H1 (cell line): ENCODE data around the gene RWDD1. TPM values are rescaled to one million over a fixed set of nuclear protein-coding genes. Genes with fewer than 3 reads are reported as not detected.

ENCODE experiments used
- CTCF ChIA-PET: fragments of 300-600 bp; sonication (Branson Sonifier 250); formaldehyde crosslinking; loops from one replicate; lab custom pipeline; 2021; ENCODE audit not compliant: partially characterized antibody; lab: Charles Lee
- POLR2A ChIA-PET: fragments of 300-600 bp; sonication (Branson Sonifier 250); formaldehyde crosslinking; loops from one replicate; lab custom pipeline; 2021; ENCODE audit warnings: inconsistent platforms; ENCODE audit not compliant: partially characterized antibody; lab: Charles Lee
- DNase-seq, 2 experiments: peaks; one replicate each; pipeline versions ENCODE4 v3.0.0 to v3.0.0-alpha.2; 2010 to 2022; ENCODE audit warnings: low spot score in 2 of 2, low read depth in 1 of 2, mixed read lengths in 1 of 2
- FAIRE-seq: peaks from 2 replicates; lab custom pipeline; 2011; peaks lifted over from hg19 to GRCh38; lab: Jason Lieb, UNC
- H2AFZ ChIP-seq: 2 replicates; pipeline ENCODE4 v1.8.1; 2012; ENCODE audit warnings: low read length, inconsistent platforms
- H2AK5ac ChIP-seq: 2 replicates; pipeline ENCODE4 v1.6.1; 2013; ENCODE audit warnings: low read depth, low read length
- H2BK120ac ChIP-seq: replicated peaks from 2 replicates; pipeline ENCODE3; 2013; ENCODE audit warnings: low read depth, low read length, inconsistent platforms
- H2BK12ac ChIP-seq: 2 replicates; pipeline ENCODE4 v1.6.1; 2013; ENCODE audit warnings: low read depth, low read length
- H2BK15ac ChIP-seq: 2 replicates; pipeline ENCODE4 v1.6.1; 2013; ENCODE audit warnings: low read length
- H2BK20ac ChIP-seq: 2 replicates; pipeline ENCODE4 v1.6.1; 2013; ENCODE audit warnings: low read length
- H2BK5ac ChIP-seq: 2 replicates; pipeline ENCODE4 v1.6.1; 2013; ENCODE audit warnings: low read depth, low read length
- H3K14ac ChIP-seq: 2 replicates; pipeline ENCODE4 v1.6.1; 2013; ENCODE audit warnings: inconsistent platforms; ENCODE audit not compliant: insufficient read length
- H3K18ac ChIP-seq: 2 replicates; pipeline ENCODE4 v1.6.1; 2013; ENCODE audit warnings: low read length; ENCODE audit errors: extremely low read depth
- H3K23ac ChIP-seq: 2 replicates; pipeline ENCODE4 v1.6.1; 2013; ENCODE audit warnings: inconsistent platforms; ENCODE audit not compliant: insufficient read length
- H3K23me2 ChIP-seq: 2 replicates; pipeline ENCODE4 v1.6.1; 2013; ENCODE audit warnings: low read depth, low read length
- H3K27ac ChIP-seq: 2 replicates; pipeline ENCODE4 v1.6.1; 2011; ENCODE audit warnings: low read depth, low read length, inconsistent platforms
- H3K27me3 ChIP-seq, 4 experiments: replicated peaks in 1 of 4; 1 replicate in 1 of 4; 2 replicates in 3 of 4; pipeline versions ENCODE4 v1.6.1 to v1.8.1; 2011 to 2013; ENCODE audit warnings: low read length in 3 of 4, mild to moderate bottlenecking in 3 of 4, inconsistent platforms in 2 of 4, mixed read lengths in 2 of 4, moderate library complexity in 1 of 4; ENCODE audit not compliant: control insufficient read depth in 3 of 4, insufficient read depth in 3 of 4; ENCODE audit errors: extremely low read depth in 1 of 4
- H3K36me3 ChIP-seq, 4 experiments: 2 replicates each; pipeline versions ENCODE4 v1.6.1 to v1.8.1; 2011 to 2013; ENCODE audit warnings: mild to moderate bottlenecking in 4 of 4, low read length in 3 of 4, moderate library complexity in 2 of 4, control low read depth in 1 of 4, inconsistent platforms in 1 of 4; ENCODE audit not compliant: insufficient read depth in 4 of 4, control insufficient read depth in 2 of 4
- H3K4ac ChIP-seq: replicated peaks from 2 replicates; pipeline ENCODE3; 2013; ENCODE audit warnings: low read length, low read depth, mixed read lengths, inconsistent platforms; ENCODE audit not compliant: insufficient read length
- H3K4me1 ChIP-seq, 4 experiments: replicated peaks in 1 of 4; 1 replicate in 1 of 4; 2 replicates in 3 of 4; pipeline versions ENCODE4 v1.6.1 to v1.8.1; 2011 to 2013; ENCODE audit warnings: low read length in 3 of 4, inconsistent platforms in 2 of 4, mixed read lengths in 1 of 4; ENCODE audit not compliant: insufficient read depth in 4 of 4, control insufficient read depth in 3 of 4
- H3K4me2 ChIP-seq, 2 experiments: 2 replicates each; pipeline versions ENCODE4 v1.6.1 to v1.8.1; 2011 to 2013; ENCODE audit warnings: low read depth in 2 of 2, low read length in 2 of 2, control low read depth in 1 of 2, inconsistent platforms in 1 of 2, mild to moderate bottlenecking in 1 of 2; ENCODE audit not compliant: insufficient read depth in 1 of 2
- H3K4me3 ChIP-seq, 4 experiments: fragments of 200-600, 300-600 bp in 1 of 4; sonication (generic), shearing (Covaris generic), sonication (Bioruptor Twin) in 1 of 4; 2 replicates each; pipeline versions ENCODE4 v1.5.1 to v1.8.1; 2011 to 2016; ENCODE audit warnings: low read length in 4 of 4, low read depth in 3 of 4, control low read depth in 2 of 4, inconsistent platforms in 2 of 4, mild to moderate bottlenecking in 2 of 4, mixed read lengths in 1 of 4, moderate library complexity in 1 of 4; ENCODE audit not compliant: insufficient read depth in 2 of 4; ENCODE audit errors: extremely low read depth in 1 of 4
- H3K56ac ChIP-seq: replicated peaks from 2 replicates; pipeline ENCODE3; 2013; ENCODE audit warnings: low read depth, mild to moderate bottlenecking, mixed read lengths, low read length, inconsistent platforms; ENCODE audit not compliant: insufficient read length
- H3K79me1 ChIP-seq: 2 replicates; pipeline ENCODE4 v1.6.1; 2013; ENCODE audit warnings: low read depth, low read length, control low read depth
- H3K79me2 ChIP-seq, 2 experiments: 2 replicates each; pipeline versions ENCODE4 v1.6.1 to v1.8.1; 2012 to 2013; ENCODE audit warnings: low read length in 2 of 2, mild to moderate bottlenecking in 2 of 2, inconsistent platforms in 1 of 2; ENCODE audit not compliant: insufficient read depth in 2 of 2, control insufficient read depth in 1 of 2
- H3K9ac ChIP-seq, 4 experiments: replicated peaks in 1 of 4; 1 replicate in 1 of 4; 2 replicates in 3 of 4; pipeline versions ENCODE4 v1.6.1 to v1.8.1; 2011 to 2013; ENCODE audit warnings: low read depth in 3 of 4, low read length in 3 of 4, control low read depth in 2 of 4, mild to moderate bottlenecking in 2 of 4, moderate library complexity in 2 of 4, inconsistent platforms in 1 of 4; ENCODE audit errors: extremely low read depth in 1 of 4
- H3K9me3 ChIP-seq, 2 experiments: 2 replicates each; pipeline versions ENCODE4 v1.6.1 to v1.8.1; 2012 to 2013; ENCODE audit warnings: mild to moderate bottlenecking in 2 of 2, moderate library complexity in 2 of 2, control low read depth in 1 of 2, inconsistent platforms in 1 of 2, low read depth in 1 of 2, low read length in 1 of 2, mixed read lengths in 1 of 2; ENCODE audit not compliant: insufficient read depth in 2 of 2
- H4K20me1 ChIP-seq, 2 experiments: replicated peaks in 1 of 2; 2 replicates each; pipeline versions ENCODE3 to v1.8.1; 2011 to 2013; ENCODE audit warnings: inconsistent platforms in 2 of 2, low read length in 2 of 2, mild to moderate bottlenecking in 1 of 2; ENCODE audit not compliant: insufficient read depth in 2 of 2, control insufficient read depth in 1 of 2
- H4K5ac ChIP-seq: 2 replicates; pipeline ENCODE4 v1.6.1; 2013; ENCODE audit warnings: low read length, low read depth, mixed read lengths, inconsistent platforms; ENCODE audit not compliant: insufficient read length
- H4K8ac ChIP-seq: 2 replicates; pipeline ENCODE4 v1.8.0; 2013; ENCODE audit warnings: mild to moderate bottlenecking, moderate library complexity, low read length, inconsistent platforms; ENCODE audit not compliant: insufficient read depth; ENCODE audit errors: extremely low read depth
- H4K91ac ChIP-seq: replicated peaks from 2 replicates; pipeline ENCODE3; 2013; ENCODE audit warnings: low read length, mixed read lengths, inconsistent platforms; ENCODE audit not compliant: insufficient read length
- GABPA ChIP-seq: IDR thresholded peaks from 2 replicates; pipeline ENCODE4 v1.6.1; 2011; ENCODE audit warnings: mild to moderate bottlenecking, low read length, moderate library complexity, borderline replicate concordance; ENCODE audit not compliant: insufficient read depth
- SAP30 ChIP-seq: fragments of 300-600 bp; sonication (generic); IDR thresholded peaks from 2 replicates; pipeline ENCODE4 v1.7.1; 2012; ENCODE audit warnings: low read length, moderate library complexity, mild to moderate bottlenecking, inconsistent platforms; ENCODE audit not compliant: insufficient read depth, insufficient replicate concordance
- WGBS, 2 experiments: shearing (Covaris generic) in 1 of 2; methylation state at CpG; one replicate each; pipeline versions ENCODE4 v1.1.6 to v1.1.7; 2013 to 2015; ENCODE audit warnings: low lambda C conversion rate in 2 of 2, mixed read lengths in 2 of 2, inconsistent platforms in 1 of 2, low coverage in 1 of 2, missing lambda C conversion rate in 1 of 2; ENCODE audit not compliant: insufficient replicate concordance in 2 of 2, insufficient coverage in 1 of 2, insufficient read length in 1 of 2; ENCODE audit errors: extremely low coverage in 1 of 2, missing lambda C conversion rate in 1 of 2; 5-methylcytosine and 5-hydroxymethylcytosine counted together
- polyA plus RNA-seq, 7 experiments: library from polyadenylated mRNA; depleted of rRNA in 3 of 7; stranded (reverse) in 5 of 7; unstranded in 2 of 7; fragments of >200 nt in 5 of 7; fragments of 200-250 nt in 2 of 7; gene quantifications; 1 replicate in 5 of 7; 2 replicates in 1 of 7; 4 replicates in 1 of 7; pipeline versions ENCODE4 v1.2.1 to v1.2.3, GENCODE V29; 2011 to 2013; ENCODE audit warnings: missing spikeins in 2 of 7, mixed read lengths in 2 of 7
- total RNA-seq: library from RNA; stranded (reverse); fragmentation: NEBNext Ultra II Directional; extraction: Animal tissue kit (Norgen Biotek cat#: 25700); gene quantifications from 2 replicates; pipeline ENCODE4 v1.2.1, GENCODE V29; 2021

The RWDD1 gene
- total and polyA plus RNA-seq, 2 of the 8 experiments (the other 6 are each of a cell fraction or from before 2014, with no cell fraction given), result 19.5 to 35.2 TPM

- H2BK20ac ChIP-seq, result no peak overlapping the region
- H3K79me2 ChIP-seq, result peaks cover 5 to 44% of the 10 kb centered on the region in 2 experiments; a peak in 3 of 4 replicates
- peak overlapping the region; percentile 78; the same call in 1 of the 2 replicates for H2AFZ ChIP-seq
- peak overlapping the region; percentile 6; the same call in 1 of the 2 replicates for H3K27ac ChIP-seq
- H2BK120ac ChIP-seq, result no peak overlapping the region
- CTCF ChIA-PET, result interaction anchor here (0.7 to 5.9 kb wide), 13 partner anchors 11 to 302 kb away, joined by 3 to 59 read pairs (median 4); partner anchors contain the start of gene RSPH4A
- H3K4me3 ChIP-seq, result peak overlapping the region; percentile 73 to 97 (median 83)
- no peak overlapping the region for H4K5ac ChIP-seq
- no peaks in the 10 kb centered on the region for H3K9me3 ChIP-seq
- peaks cover 0 to 3% of the 10 kb centered on the region in 2 experiments for H4K20me1 ChIP-seq
- H3K23me2 ChIP-seq, result peaks cover 3% of the 10 kb centered on the region; the same call in 1 of the 2 replicates
- H3K79me1 ChIP-seq, result peaks cover 2% of the 10 kb centered on the region
- H3K36me3 ChIP-seq, result peaks cover 0 to 2% (median 0%) of the 10 kb centered on the region in 4 experiments; a peak in 2 of 8 replicates
- no peak overlapping the region for H3K23ac ChIP-seq
- peak overlapping the region; percentile 74 to 88 for H3K4me2 ChIP-seq
- DNase-seq (no peak), FAIRE-seq (no peak)
- no peaks in the 10 kb centered on the region for H3K27me3 ChIP-seq
- TF ChIP-seq GABPA, result no peak
- peak; percentile 65 for TF ChIP-seq SAP30
- H4K91ac ChIP-seq, result no peak overlapping the region
- H2BK12ac ChIP-seq, result no peak overlapping the region
- POLR2A ChIA-PET, result interaction anchor here (0.8 to 1.7 kb wide), 8 partner anchors 11 to 110 kb away, joined by 3 to 12 read pairs (median 4); partner anchors contain the start of genes CALHM4, KPNA5 and RSPH4A
- peak overlapping the region; percentile 76 for H2BK5ac ChIP-seq
- peak overlapping the region; percentile 75 to 96 (median 84) for H3K9ac ChIP-seq
- H3K14ac ChIP-seq, result no peak overlapping the region
- WGBS, 2 experiments, result 3% methylated on average over 12 of the region's 12 CpGs; no CpG with 5 or more reads in 1 of the 2 experiments
- peak overlapping the region; percentile 54; the same call in 1 of the 2 replicates for H4K8ac ChIP-seq
- H3K4ac ChIP-seq, result no peak overlapping the region
- no peak overlapping the region for H2AK5ac ChIP-seq
- peak overlapping the region; percentile 3 for H3K56ac ChIP-seq
- no peak overlapping the region for H2BK15ac ChIP-seq
- H3K18ac ChIP-seq, result no peak overlapping the region
- H3K4me1 ChIP-seq, result peaks cover 0 to 3% (median 1%) of the 10 kb centered on the region in 4 experiments; a peak in 3 of 7 replicates
Measured at GRCh38 chr6:116571683-116572000, 338 bp downstream of the RWDD1 start.
